A673 (cell line): ENCODE data around the gene MOGAT2. TPM values are rescaled to one million over a fixed set of nuclear protein-coding genes. Genes with fewer than 3 reads are reported as not detected.

ENCODE experiments used
- BruUV-seq: library from RNA; stranded (reverse); fragments of 400-500 nt; replicated peaks from 2 replicates; lab custom pipeline; 2021; lab: Mats Ljungman, UMichigan
- CTCF ChIA-PET: fragments of 300-600 bp; sonication (Branson Sonifier 250); formaldehyde crosslinking; loops from one replicate; lab custom pipeline; 2022; ENCODE audit warnings: antibody characterized with exemption; lab: Charles Lee
- POLR2A ChIA-PET: fragments of 300-600 bp; sonication (Branson Sonifier 250); formaldehyde crosslinking; loops from one replicate; lab custom pipeline; 2022; ENCODE audit warnings: antibody characterized with exemption; ENCODE audit not compliant: low non-redundant PET; lab: Charles Lee
- DNase-seq: peaks from one replicate; pipeline ENCODE4 v3.0.0-alpha.2; 2015; ENCODE audit warnings: low spot score
- H3K27ac ChIP-seq: fragments of 200-600 bp; sonication (generic); 2 replicates; pipeline ENCODE4 v1.5.1; 2016; ENCODE audit warnings: mixed run types, low read depth, mild to moderate bottlenecking, mixed read lengths, antibody characterized with exemption, low read length; ENCODE audit not compliant: poor library complexity, severe bottlenecking
- H3K27me3 ChIP-seq: fragments of 200-600 bp; sonication (generic); replicated peaks from 2 replicates; pipeline ENCODE4 v1.6.1; 2017; ENCODE audit warnings: mixed run types, low read depth, mild to moderate bottlenecking, mixed read lengths, antibody characterized with exemption, low read length; ENCODE audit not compliant: insufficient read depth, poor library complexity
- H3K36me3 ChIP-seq: fragments of 200-600 bp; sonication (generic); 2 replicates; pipeline ENCODE4 v1.6.1; 2016; ENCODE audit warnings: mixed run types, mild to moderate bottlenecking, mixed read lengths, antibody characterized with exemption, low read length; ENCODE audit not compliant: insufficient read depth, poor library complexity, severe bottlenecking
- H3K4me1 ChIP-seq: fragments of 200-600 bp; sonication (generic); 2 replicates; pipeline ENCODE4 v1.6.1; 2017; ENCODE audit warnings: mixed run types, mild to moderate bottlenecking, mixed read lengths, antibody characterized with exemption, low read length; ENCODE audit not compliant: insufficient read depth, poor library complexity, severe bottlenecking
- H3K4me3 ChIP-seq: fragments of 200-600 bp; sonication (generic); 2 replicates; pipeline ENCODE4 v1.5.1; 2016; ENCODE audit warnings: low read depth, mixed run types, mild to moderate bottlenecking, mixed read lengths, low read length; ENCODE audit not compliant: poor library complexity, severe bottlenecking
- H3K9me3 ChIP-seq: fragments of 200-600 bp; sonication (generic); 2 replicates; pipeline ENCODE4 v1.6.1; 2016; ENCODE audit warnings: mixed run types, low read depth, mild to moderate bottlenecking, mixed read lengths, antibody characterized with exemption, low read length; ENCODE audit not compliant: poor library complexity, severe bottlenecking
- EZH2 ChIP-seq: fragments of 200-600 bp; sonication (generic); IDR thresholded peaks from 2 replicates; pipeline ENCODE4 v1.6.1; 2017; ENCODE audit warnings: borderline replicate concordance, low read depth, mild to moderate bottlenecking, mixed read lengths, antibody characterized with exemption, low read length; ENCODE audit not compliant: poor library complexity, severe bottlenecking
- intact Hi-C: fragments of 100-400 bp; cut with micrococcal nuclease; formaldehyde crosslinking; loops from one replicate; pipeline ENCODE4 v1.10.0; 2022; ENCODE audit not compliant: unreplicated experiment
- total RNA-seq: library from RNA; stranded (reverse); gene quantifications from 2 replicates; pipeline ENCODE4 v1.2.3, GENCODE V29; 2021
- TF ChIP-seq, protein P1 (sequence below): fragments of 300-800, 200-600 bp; sonication (generic); conservative IDR thresholded peaks from 2 replicates; pipeline ENCODE4 v1.5.1; 2017; ENCODE audit warnings: low read depth, mild to moderate bottlenecking, antibody characterized with exemption, low read length, moderate library complexity, mixed read lengths

Gene MOGAT2
- total RNA-seq, 1 experiment from 2014 or later, result not detected

DNA sequence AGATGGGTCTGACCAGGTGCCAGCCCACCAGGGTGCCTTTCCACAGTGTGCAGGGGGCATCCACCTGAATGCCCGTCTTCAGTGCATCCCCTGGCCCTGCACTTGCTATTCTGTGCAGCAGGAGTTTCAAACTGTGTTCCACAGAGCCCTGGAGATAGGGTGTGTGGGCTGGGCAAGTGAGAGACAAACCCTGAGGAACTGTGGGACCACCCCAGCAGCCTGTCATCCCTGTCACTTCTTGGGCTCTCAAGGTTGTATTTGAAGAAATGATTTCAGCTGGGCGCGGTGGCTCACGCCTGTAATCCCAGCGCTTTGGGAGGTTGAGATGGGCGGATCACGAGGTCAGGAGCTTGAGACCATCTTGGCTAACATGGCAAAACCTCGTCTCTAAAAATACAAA is 44.5 kb downstream of the MOGAT2 start:
- Histone ChIP-seq H3K4me1 (peaks cover 4% of the 10 kb centered on the region), H3K9me3 (no peaks in the 10 kb centered on the region), H3K4me3 (no peak overlapping the region), H3K36me3 (no peaks in the 10 kb centered on the region), H3K27me3 (no peaks in the 10 kb centered on the region), H3K27ac (no peak overlapping the region)
- DNase-seq, result no peak
- TF ChIP-seq, protein P1, sequence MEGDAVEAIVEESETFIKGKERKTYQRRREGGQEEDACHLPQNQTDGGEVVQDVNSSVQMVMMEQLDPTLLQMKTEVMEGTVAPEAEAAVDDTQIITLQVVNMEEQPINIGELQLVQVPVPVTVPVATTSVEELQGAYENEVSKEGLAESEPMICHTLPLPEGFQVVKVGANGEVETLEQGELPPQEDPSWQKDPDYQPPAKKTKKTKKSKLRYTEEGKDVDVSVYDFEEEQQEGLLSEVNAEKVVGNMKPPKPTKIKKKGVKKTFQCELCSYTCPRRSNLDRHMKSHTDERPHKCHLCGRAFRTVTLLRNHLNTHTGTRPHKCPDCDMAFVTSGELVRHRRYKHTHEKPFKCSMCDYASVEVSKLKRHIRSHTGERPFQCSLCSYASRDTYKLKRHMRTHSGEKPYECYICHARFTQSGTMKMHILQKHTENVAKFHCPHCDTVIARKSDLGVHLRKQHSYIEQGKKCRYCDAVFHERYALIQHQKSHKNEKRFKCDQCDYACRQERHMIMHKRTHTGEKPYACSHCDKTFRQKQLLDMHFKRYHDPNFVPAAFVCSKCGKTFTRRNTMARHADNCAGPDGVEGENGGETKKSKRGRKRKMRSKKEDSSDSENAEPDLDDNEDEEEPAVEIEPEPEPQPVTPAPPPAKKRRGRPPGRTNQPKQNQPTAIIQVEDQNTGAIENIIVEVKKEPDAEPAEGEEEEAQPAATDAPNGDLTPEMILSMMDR, result no peak
- TF ChIP-seq EZH2, result no peak
- no TSS peak for BruUV-seq
- ChIA-PET POLR2A (no interaction called here), CTCF (no interaction called here)
- intact Hi-C loops, result no loop called here

DNA sequence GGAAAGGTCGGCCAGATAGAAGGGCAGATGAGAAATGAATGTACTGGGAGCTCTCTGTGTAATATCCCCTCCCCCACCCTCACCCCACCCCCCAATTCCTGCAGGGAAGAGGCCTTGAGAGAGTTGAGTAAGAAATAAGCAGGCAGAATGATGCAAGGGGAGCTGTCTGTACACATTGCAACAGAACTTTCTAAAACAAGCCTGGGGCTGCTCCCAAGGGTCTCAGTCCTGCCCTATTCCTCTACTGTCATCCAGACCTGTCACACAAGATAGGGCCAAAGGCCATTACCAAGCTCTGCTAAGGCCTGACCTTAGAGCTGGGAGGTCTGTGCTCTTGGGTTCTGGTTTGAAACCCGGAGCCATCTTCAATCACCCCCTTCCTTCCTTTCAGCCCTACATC is 45.2 kb downstream of the MOGAT2 start:
- intact Hi-C loops, result no loop called here
- Histone ChIP-seq H3K4me1 (peaks cover 6% of the 10 kb centered on the region), H3K4me3 (no peak overlapping the region), H3K9me3 (no peaks in the 10 kb centered on the region), H3K27ac (no peak overlapping the region), H3K27me3 (no peaks in the 10 kb centered on the region), H3K36me3 (no peaks in the 10 kb centered on the region)
- CTCF ChIA-PET, result no interaction called here
- BruUV-seq, result no TSS peak
- POLR2A ChIA-PET, result no interaction called here
- peak; percentile 20 for DNase-seq
- TF ChIP-seq, protein P1, result no peak
- no peak for TF ChIP-seq EZH2

DNA sequence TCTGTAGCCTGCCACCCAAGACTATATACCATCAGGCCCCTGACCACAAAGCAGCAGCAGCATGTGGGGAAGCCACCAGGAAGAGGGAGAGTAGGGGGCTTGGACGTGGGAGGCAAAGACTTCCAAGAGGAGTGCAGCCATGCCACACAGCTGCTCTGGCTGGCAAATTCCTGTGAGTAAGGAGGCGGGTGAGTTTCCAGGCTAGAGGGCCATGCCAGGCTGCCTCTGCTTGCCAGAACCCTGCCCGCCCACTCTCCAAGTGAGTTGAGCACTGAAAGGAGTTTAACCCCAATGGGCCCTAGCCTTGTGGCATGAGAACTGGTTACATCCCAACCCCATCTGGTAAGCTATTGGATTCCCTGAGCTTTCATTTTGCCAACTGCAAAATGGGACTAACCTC is 46.2 kb downstream of the MOGAT2 start:
- DNase-seq, result no peak
- Histone ChIP-seq H3K4me3 (no peak overlapping the region), H3K9me3 (no peaks in the 10 kb centered on the region), H3K36me3 (no peaks in the 10 kb centered on the region), H3K4me1 (peaks cover 13% of the 10 kb centered on the region), H3K27me3 (no peaks in the 10 kb centered on the region), H3K27ac (no peak overlapping the region)
- intact Hi-C loops, result no loop called here
- CTCF ChIA-PET, result no interaction called here
- no TSS peak for BruUV-seq
- TF ChIP-seq, protein P1, result no peak
- no peak for TF ChIP-seq EZH2
- POLR2A ChIA-PET, result no interaction called here
